BLaER1 (cell line): ENCODE results near the gene PRKG1.
A peak's percentile ranks its signal among the peaks of the same experiment; 100 is the strongest.

Source experiments
- H3K27ac ChIP-seq: shearing (Covaris generic); formaldehyde crosslinking; 2 replicates; pipeline ENCODE4 v1.8.1; 2022
- H3K27me3 ChIP-seq: shearing (Covaris generic); formaldehyde crosslinking; 2 replicates; pipeline ENCODE4 v1.8.1; 2022
- H3K36me3 ChIP-seq: shearing (Covaris generic); formaldehyde crosslinking; 2 replicates; pipeline ENCODE4 v1.8.1; 2022
- H3K4me1 ChIP-seq: shearing (Covaris generic); formaldehyde crosslinking; 2 replicates; pipeline ENCODE4 v1.8.1; 2022
- H3K4me2 ChIP-seq: shearing (Covaris generic); formaldehyde crosslinking; 2 replicates; pipeline ENCODE4 v1.8.1; 2022
- H3K4me3 ChIP-seq: shearing (Covaris generic); formaldehyde crosslinking; 2 replicates; pipeline ENCODE4 v1.8.1; 2022
- H3K9ac ChIP-seq: shearing (Covaris generic); formaldehyde crosslinking; 2 replicates; pipeline ENCODE4 v1.8.1; 2022
- H3K9me3 ChIP-seq: shearing (Covaris generic); formaldehyde crosslinking; 2 replicates; pipeline ENCODE4 v1.8.1; 2022
- H4K20me1 ChIP-seq: shearing (Covaris generic); formaldehyde crosslinking; 2 replicates; pipeline ENCODE4 v1.8.1; 2022
- Cebpa-rat ChIP-seq: shearing (Covaris generic); IDR thresholded peaks from 2 replicates; pipeline ENCODE4 v1.8.1; 2022

Gene PRKG1

GRCh38 chr10:51048792-51049191 is 25.5 kb upstream of the PRKG1 start:
- Histone ChIP-seq H3K4me1 (peaks cover 11% of the 10 kb centered on the region), H3K27ac (no peak overlapping the region), H4K20me1 (no peaks in the 10 kb centered on the region), H3K9ac (no peak overlapping the region), H3K4me2 (no peak overlapping the region), H3K36me3 (no peaks in the 10 kb centered on the region), H3K9me3 (no peaks in the 10 kb centered on the region), H3K27me3 (no peaks in the 10 kb centered on the region), H3K4me3 (no peak overlapping the region)
- TF ChIP-seq Cebpa-rat, result no peak

DNA sequence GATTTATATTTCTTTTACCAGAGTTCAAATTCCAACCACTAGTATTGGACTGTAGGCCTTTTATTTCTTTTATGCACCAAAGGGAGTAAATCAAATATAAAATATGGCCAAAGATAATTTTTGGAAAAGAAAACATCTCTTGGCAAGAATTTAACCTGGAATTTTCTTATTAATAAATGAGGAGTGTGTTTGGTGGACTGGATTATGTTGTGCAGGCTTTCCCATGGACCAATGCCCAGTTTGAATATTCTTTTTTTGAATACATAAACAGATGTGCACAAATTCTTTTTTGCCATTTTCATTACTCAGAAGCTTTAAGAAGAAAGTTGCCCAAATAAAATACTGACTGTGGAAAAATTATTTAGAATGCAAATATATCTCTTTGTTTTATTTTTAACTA is 22.1 kb upstream of the PRKG1 start:
- H3K4me1 ChIP-seq, result peaks cover 24% of the 10 kb centered on the region
- TF ChIP-seq Cebpa-rat, result no peak
- no peaks in the 10 kb centered on the region for H3K36me3 ChIP-seq
- no peaks in the 10 kb centered on the region for H3K9me3 ChIP-seq
- H3K9ac ChIP-seq, result no peak overlapping the region
- no peaks in the 10 kb centered on the region for H3K27me3 ChIP-seq
- no peak overlapping the region for H3K27ac ChIP-seq
- no peaks in the 10 kb centered on the region for H4K20me1 ChIP-seq
- no peak overlapping the region for H3K4me3 ChIP-seq
- H3K4me2 ChIP-seq, result no peak overlapping the region

- Histone ChIP-seq H3K4me2 (no peak overlapping the region), H3K27me3 (no peaks in the 10 kb centered on the region), H4K20me1 (no peaks in the 10 kb centered on the region), H3K36me3 (no peaks in the 10 kb centered on the region), H3K4me1 (peaks cover 21% of the 10 kb centered on the region), H3K9ac (no peak overlapping the region), H3K4me3 (no peak overlapping the region), H3K27ac (no peak overlapping the region), H3K9me3 (no peaks in the 10 kb centered on the region)
- TF ChIP-seq Cebpa-rat, result no peak
These were observed 16.4 kb upstream of the PRKG1 start for GRCh38 chr10:51057925-51058324.

- Histone ChIP-seq H3K4me3 (no peak overlapping the region), H3K27me3 (no peaks in the 10 kb centered on the region), H3K4me1 (no peaks in the 10 kb centered on the region), H3K4me2 (no peak overlapping the region), H3K36me3 (no peaks in the 10 kb centered on the region), H3K27ac (no peak overlapping the region), H3K9ac (no peak overlapping the region), H3K9me3 (no peaks in the 10 kb centered on the region), H4K20me1 (no peaks in the 10 kb centered on the region)
- no peak for TF ChIP-seq Cebpa-rat
These were observed 11.1 kb upstream of the PRKG1 start for GRCh38 chr10:51063166-51063565.

GRCh38 chr10:51063659-51064535 is 10.4 kb upstream of the PRKG1 start:
- Histone ChIP-seq H3K4me3 (no peak overlapping the region), H3K27me3 (no peaks in the 10 kb centered on the region), H3K36me3 (no peaks in the 10 kb centered on the region), H3K27ac (no peak overlapping the region), H3K9me3 (no peaks in the 10 kb centered on the region), H3K4me1 (no peaks in the 10 kb centered on the region), H3K4me2 (no peak overlapping the region), H3K9ac (no peak overlapping the region), H4K20me1 (no peaks in the 10 kb centered on the region)
- no peak for TF ChIP-seq Cebpa-rat

GRCh38 chr10:51066231-51066630 is 8.1 kb upstream of the PRKG1 start:
- no peaks in the 10 kb centered on the region for H4K20me1 ChIP-seq
- H3K4me1 ChIP-seq, result no peaks in the 10 kb centered on the region
- H3K36me3 ChIP-seq, result no peaks in the 10 kb centered on the region
- no peak overlapping the region for H3K4me3 ChIP-seq
- no peaks in the 10 kb centered on the region for H3K27me3 ChIP-seq
- no peak overlapping the region for H3K4me2 ChIP-seq
- no peak overlapping the region for H3K27ac ChIP-seq
- no peak for TF ChIP-seq Cebpa-rat
- H3K9me3 ChIP-seq, result no peaks in the 10 kb centered on the region
- H3K9ac ChIP-seq, result no peak overlapping the region

DNA sequence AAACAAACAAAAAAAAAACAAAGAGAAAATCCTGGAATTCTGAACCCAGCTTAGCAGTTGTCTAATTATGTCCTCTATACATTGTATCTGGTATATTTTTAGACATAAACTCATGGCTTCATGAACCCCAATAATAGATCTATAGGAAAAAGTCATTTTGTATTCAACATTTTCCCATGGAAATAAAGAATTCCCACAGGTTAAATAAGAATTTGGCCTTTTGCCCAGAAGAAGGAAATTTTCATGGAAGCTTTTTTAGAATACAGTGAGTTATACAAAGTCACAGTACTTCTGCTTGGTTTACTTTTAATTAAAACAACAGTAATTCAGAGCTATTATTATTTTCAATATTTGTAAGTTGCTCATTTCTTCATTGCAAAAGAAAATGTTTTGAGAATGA is 2.1 kb upstream of the PRKG1 start:
- no peak for TF ChIP-seq Cebpa-rat
- peaks cover 30% of the 10 kb centered on the region for H3K27me3 ChIP-seq

GRCh38 chr10:51072921-51073434 is 1.3 kb upstream of the PRKG1 start:
- no peak overlapping the region for H3K27ac ChIP-seq
- H4K20me1 ChIP-seq, result no peaks in the 10 kb centered on the region
- H3K36me3 ChIP-seq, result no peaks in the 10 kb centered on the region
- peaks cover 30% of the 10 kb centered on the region for H3K27me3 ChIP-seq
- H3K9ac ChIP-seq, result no peak overlapping the region
- H3K9me3 ChIP-seq, result peaks cover 5% of the 10 kb centered on the region; the same call in 1 of the 2 replicates
- no peak overlapping the region for H3K4me2 ChIP-seq
- TF ChIP-seq Cebpa-rat, result no peak
- no peak overlapping the region for H3K4me3 ChIP-seq
- H3K4me1 ChIP-seq, result no peaks in the 10 kb centered on the region; the same call in 1 of the 2 replicates

More for the DNA sequence above, 2.1 kb upstream of the PRKG1 start:
- Histone ChIP-seq H3K4me2 (no peak overlapping the region), H3K4me3 (no peak overlapping the region), H3K9me3 (peaks cover 5% of the 10 kb centered on the region; the same call in 1 of the 2 replicates), H3K27ac (no peak overlapping the region), H3K4me1 (no peaks in the 10 kb centered on the region; the same call in 1 of the 2 replicates), H3K36me3 (no peaks in the 10 kb centered on the region), H4K20me1 (no peaks in the 10 kb centered on the region), H3K9ac (no peak overlapping the region)

- Histone ChIP-seq H3K36me3 (no peaks in the 10 kb centered on the region), H3K9ac (no peak overlapping the region), H3K4me3 (peak overlapping the region; percentile 64), H3K9me3 (peaks cover 5% of the 10 kb centered on the region; the same call in 1 of the 2 replicates), H3K4me2 (peak overlapping the region; percentile 82), H3K27ac (no peak overlapping the region), H3K27me3 (peaks cover 30% of the 10 kb centered on the region), H4K20me1 (no peaks in the 10 kb centered on the region), H3K4me1 (no peaks in the 10 kb centered on the region; the same call in 1 of the 2 replicates)
- no peak for TF ChIP-seq Cebpa-rat
These were observed 642 bp upstream of the PRKG1 start for GRCh38 chr10:51073453-51074237.
